HG02943 (cell line): Measurements from ENCODE around the gene CAP2.
"Not testable (repeated sequence)": the region's sequence is repeated elsewhere in the genome, so short reads cannot be mapped to it uniquely, and the experiment has no call there.

ENCODE experiments used
- ATAC-seq: cut with Tn5 transposase; IDR thresholded peaks from one replicate; pipeline ENCODE4 v1.9.1; 2021; ENCODE audit warnings: mild to moderate bottlenecking, low read depth, moderate library complexity; ENCODE audit not compliant: unreplicated experiment

The CAP2 gene

GRCh38 chr6:17562636-17563035 lies 169.2 kb downstream of the CAP2 start:
- ATAC-seq: no peak

GRCh38 chr6:17565399-17565798 lies 172.0 kb downstream of the CAP2 start:
- no peak for ATAC-seq

- no peak for ATAC-seq
Measured at GRCh38 chr6:17574866-17575560, 181.6 kb downstream of the CAP2 start.

- no peak for ATAC-seq
Measured at GRCh38 chr6:17577059-17577458, 183.7 kb downstream of the CAP2 start.

- ATAC-seq: no peak
Measured at GRCh38 chr6:17580518-17581048, 187.2 kb downstream of the CAP2 start.

GRCh38 chr6:17581282-17581681 lies 187.9 kb downstream of the CAP2 start:
- not testable (repeated sequence) for ATAC-seq

GRCh38 chr6:17583811-17584210 lies 190.4 kb downstream of the CAP2 start:
- no peak for ATAC-seq

GRCh38 chr6:17584241-17584803 lies 190.9 kb downstream of the CAP2 start:
- no peak for ATAC-seq

- no peak for ATAC-seq
Measured at GRCh38 chr6:17585766-17586490, 192.5 kb downstream of the CAP2 start.

GRCh38 chr6:17586623-17587022 lies 193.2 kb downstream of the CAP2 start:
- not testable (repeated sequence) for ATAC-seq

- no peak for ATAC-seq
Measured at GRCh38 chr6:17588011-17588410, 194.6 kb downstream of the CAP2 start.

- no peak for ATAC-seq
Measured at GRCh38 chr6:17589406-17590096, 196.2 kb downstream of the CAP2 start.

GRCh38 chr6:17591287-17591686 lies 197.9 kb downstream of the CAP2 start:
- no peak for ATAC-seq

- ATAC-seq: no peak
Measured at GRCh38 chr6:17593246-17593645, 199.9 kb downstream of the CAP2 start.

- no peak for ATAC-seq
Measured at GRCh38 chr6:17596085-17596484, 202.7 kb downstream of the CAP2 start.

GRCh38 chr6:17599877-17600526 lies 206.6 kb downstream of the CAP2 start, which contains the start of gene FAM8A1:
TSS of gene FAM8A1 (plus strand) at chr6:17600302. CDS start at chr6:17600410, 108 bp downstream.
- peak; percentile 80 for ATAC-seq

- ATAC-seq: peak; percentile 53
Measured at GRCh38 chr6:17600527-17601385, 207.4 kb downstream of the CAP2 start.

- ATAC-seq: no peak
Measured at GRCh38 chr6:17601386-17601703, 207.9 kb downstream of the CAP2 start.

GRCh38 chr6:17602888-17603287 lies 209.5 kb downstream of the CAP2 start:
- ATAC-seq: no peak

- ATAC-seq: no peak
Measured at GRCh38 chr6:17606606-17607005, 213.2 kb downstream of the CAP2 start.
